HG02884 (cell line): ENCODE results near the gene EPB41.
"Not testable (repeated sequence)": the region's sequence is repeated elsewhere in the genome, so short reads cannot be mapped to it uniquely, and the experiment has no call there.

Experiments
- ATAC-seq: cut with Tn5 transposase; IDR thresholded peaks from one replicate; pipeline ENCODE4 v1.9.1; 2021; ENCODE audit warnings: mild to moderate bottlenecking, moderate library complexity; ENCODE audit not compliant: unreplicated experiment

The EPB41 gene

GRCh38 chr1:29124366-29125236, 210.2 kb downstream of the EPB41 start:
- ATAC-seq: no peak

DNA sequence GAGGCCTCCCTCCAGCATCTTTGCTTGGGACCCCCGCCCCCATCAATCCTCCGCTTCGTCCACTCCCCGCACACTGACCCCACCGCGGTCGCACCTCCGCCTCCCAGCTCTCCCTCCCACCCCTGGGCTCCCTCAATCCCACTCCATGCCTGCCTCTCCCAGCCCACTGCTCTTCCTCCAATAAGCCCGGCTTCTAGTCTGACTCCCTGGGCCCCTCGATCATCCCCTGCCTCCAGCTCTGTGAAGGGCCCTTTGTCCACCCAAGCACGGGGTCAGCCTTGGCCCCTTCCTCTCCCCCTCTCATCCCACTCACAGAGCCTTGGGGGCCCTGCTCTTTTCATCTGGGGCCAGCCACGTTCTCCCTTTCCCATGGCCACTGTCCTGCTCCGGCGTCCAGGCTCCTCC, 210.9 kb downstream of the EPB41 start:
- ATAC-seq: no peak

GRCh38 chr1:29125788-29126187, 211.4 kb downstream of the EPB41 start:
- ATAC-seq: no peak

DNA sequence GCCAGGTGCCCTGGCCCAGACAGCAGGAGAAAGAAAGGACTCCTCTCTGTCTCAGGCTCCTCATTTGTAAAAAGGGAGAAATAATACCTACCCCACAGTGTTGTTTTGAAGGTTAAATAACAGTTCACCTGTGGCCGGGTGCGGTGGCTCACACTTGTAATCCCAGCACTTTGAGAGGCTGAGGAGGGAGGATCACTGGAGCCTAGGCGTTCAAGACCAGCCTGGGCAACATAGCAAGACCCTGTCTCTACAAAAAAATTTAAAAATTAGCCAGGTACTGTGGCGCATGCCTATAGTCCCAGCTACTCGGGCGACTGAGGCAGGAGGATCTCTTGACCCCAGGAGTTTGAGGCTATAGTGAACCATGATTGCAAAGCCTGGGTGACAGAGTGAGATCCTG, 211.8 kb downstream of the EPB41 start:
- ATAC-seq: no peak

DNA sequence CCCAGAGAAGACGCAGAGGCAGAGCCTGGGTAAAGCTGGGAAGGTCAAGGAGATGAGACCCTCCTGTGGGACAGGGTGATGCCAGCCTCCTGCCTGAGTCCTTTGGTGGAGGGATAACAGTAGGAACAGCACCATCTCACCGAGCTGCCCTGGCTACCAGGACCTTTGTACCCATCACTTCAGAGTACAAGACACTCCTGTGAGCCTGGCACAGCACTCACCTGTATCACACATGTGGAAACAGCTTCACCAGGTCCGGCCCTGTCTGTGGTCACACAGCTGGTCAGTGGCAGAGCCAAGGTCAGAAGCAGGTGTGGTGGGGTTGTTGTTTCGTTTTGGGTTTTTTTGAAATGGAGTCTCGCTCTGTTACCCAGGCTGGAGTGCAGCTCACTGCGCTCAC, 214.4 kb downstream of the EPB41 start:
- ATAC-seq: no peak

DNA sequence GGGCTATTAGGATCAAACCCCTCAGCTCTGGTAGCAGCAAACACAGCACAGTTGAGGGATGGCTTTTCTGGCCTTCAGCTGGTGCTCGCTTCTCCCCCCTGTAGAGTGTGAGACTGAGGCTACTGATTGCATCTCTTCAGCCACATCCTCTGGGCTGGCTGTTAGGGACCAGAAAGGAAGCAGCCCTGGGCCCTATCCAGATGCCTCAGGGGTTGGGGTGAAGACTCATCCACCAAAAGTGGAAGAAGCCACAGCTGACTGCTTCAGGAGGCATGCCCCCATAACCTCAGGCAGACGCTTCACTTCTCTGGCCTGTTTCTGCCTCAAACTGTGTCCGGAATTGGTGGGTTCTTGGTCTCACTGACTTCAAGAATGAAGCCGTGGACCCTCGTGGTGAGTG, 215.5 kb downstream of the EPB41 start:
- ATAC-seq: no peak

DNA sequence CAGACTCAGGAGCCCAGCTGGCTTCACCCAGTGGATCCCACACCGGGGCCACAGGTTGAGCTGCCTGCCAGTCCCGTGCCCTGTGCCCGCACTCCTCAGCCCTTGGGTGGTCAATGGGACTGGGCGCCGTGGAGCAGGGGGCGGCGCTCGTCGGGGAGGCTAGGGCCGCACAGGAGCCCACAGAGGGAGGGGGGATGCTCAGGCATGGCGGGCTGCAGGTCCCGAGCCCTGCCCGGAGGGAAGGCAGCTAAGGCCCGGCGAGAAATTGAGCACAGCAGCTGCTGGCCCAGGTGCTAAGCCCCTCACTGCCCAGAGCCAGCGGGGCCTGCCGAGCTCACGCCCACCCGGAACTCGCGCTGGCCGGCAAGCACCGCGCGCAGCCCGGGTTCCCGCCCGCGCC, 216.7 kb downstream of the EPB41 start:
- not testable (repeated sequence) for ATAC-seq

GRCh38 chr1:29133861-29134694, 219.7 kb downstream of the EPB41 start:
- no peak for ATAC-seq

GRCh38 chr1:29134695-29135028, 220.3 kb downstream of the EPB41 start:
- no peak for ATAC-seq

- ATAC-seq: no peak
These were observed 222.1 kb downstream of the EPB41 start for GRCh38 chr1:29136391-29136915.

DNA sequence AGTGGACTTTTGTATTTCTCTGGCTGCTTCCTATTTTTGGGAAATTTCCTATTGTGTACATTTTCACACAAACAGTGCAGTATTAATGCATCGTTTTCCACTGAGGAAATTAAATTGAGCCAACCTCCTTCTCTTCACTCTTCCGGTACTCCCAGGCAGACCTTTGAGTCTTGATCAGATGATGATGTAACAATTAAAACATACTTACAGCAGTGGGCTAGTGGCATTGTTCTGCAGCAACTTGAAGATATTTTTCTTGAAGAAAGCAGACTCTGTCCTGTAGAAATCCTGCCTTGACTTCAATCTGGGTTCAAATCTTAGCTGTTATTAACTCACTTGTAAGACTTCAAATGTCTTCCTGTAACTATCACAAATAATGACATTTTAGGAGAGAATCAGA, 228.3 kb downstream of the EPB41 start:
- ATAC-seq: no peak

GRCh38 chr1:29144178-29144577, 229.8 kb downstream of the EPB41 start:
- ATAC-seq: no peak

- no peak for ATAC-seq
These were observed 231.5 kb downstream of the EPB41 start for GRCh38 chr1:29145739-29146437.

DNA sequence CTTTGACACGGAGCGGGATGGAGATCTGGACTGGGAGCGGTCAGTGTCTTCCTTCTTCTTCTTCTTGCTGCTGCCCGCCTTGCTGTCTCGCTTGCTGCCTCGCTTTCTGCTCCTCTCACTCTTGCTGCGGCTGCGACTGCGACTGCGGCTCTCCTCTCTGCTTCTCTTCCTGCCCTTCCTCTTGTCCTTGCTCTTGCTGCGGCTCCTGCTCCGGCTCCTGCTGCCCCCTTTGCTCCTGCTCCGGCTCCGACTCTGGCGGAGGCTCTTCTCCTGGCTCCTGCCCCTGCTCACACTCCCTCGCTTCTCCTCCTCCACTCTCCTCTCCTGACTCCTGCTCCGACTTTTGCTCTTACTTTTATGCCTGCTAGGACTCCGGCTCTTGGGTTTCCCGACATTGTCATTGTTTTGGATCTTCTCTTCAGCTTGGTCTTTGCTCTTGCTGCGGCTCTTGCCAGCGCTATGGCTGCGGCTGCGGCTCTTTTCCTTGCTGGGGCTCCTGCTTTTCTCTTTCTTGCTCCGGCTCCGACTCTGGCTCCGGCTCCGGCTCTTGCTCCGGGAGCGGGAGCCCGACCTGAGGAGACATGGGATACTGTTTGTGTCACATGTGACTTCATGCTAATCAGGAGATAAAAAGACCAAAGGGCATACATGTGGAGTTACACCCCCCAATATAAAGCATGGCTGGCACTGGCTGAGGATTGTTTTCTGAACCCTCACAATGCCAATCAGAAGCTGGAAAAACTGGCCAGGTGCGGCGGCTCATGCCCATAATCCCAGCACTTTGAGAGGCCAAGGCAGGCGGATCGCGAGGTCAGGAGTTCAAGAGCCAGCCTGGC, 234.5 kb downstream of the EPB41 start:
- no peak for ATAC-seq

- not testable (repeated sequence) for ATAC-seq
These were observed 236.0 kb downstream of the EPB41 start for GRCh38 chr1:29150346-29150745.

DNA sequence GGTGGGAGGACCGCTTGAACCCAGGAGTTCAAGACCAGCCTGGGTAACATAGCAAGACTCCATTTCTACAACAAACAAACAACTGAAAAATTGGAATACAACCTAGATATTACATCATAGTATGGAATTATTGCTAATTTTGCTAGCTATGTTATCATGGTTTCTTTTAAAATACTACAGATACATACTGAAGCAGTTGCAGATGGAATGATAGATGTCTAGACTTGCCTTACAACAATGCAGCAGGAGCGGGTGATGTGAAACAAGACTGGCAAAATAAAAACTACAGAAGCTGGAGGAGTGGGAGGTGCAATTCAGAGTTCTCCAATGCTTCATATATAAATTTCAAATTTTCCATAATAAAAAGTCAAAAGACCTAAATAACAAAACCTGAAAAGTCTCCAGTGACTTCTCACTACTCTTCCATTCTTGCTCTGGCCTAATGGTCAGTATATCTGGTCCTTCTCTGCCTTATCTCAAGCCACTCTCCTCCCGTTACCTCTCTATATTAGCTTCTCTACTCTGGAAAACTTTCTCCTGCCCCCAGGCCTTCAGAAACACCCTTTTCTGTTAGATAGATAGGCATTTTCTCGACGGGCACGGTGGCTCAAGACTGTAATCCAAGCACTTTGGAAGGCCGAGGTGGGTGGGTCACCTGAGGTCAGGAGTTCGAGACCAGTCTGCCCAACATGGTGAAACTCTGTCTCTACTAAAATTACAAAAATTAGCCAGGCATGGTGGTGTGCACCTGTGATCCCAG, 237.9 kb downstream of the EPB41 start:
- ATAC-seq: no peak

GRCh38 chr1:29156543-29157268, 242.3 kb downstream of the EPB41 start:
- ATAC-seq: no peak

- no peak for ATAC-seq
These were observed 242.9 kb downstream of the EPB41 start for GRCh38 chr1:29157269-29157601.

GRCh38 chr1:29159773-29160172, 245.4 kb downstream of the EPB41 start:
- ATAC-seq: no peak
